Karpas-422 (cell line): ENCODE data around the gene TCL1B. TPM values are rescaled to one million over a fixed set of nuclear protein-coding genes. Genes with fewer than 3 reads are reported as not detected.
A peak's percentile ranks its signal among the peaks of the same experiment; 100 is the strongest.
"Not testable (repeated sequence)": the region's sequence is repeated elsewhere in the genome, so short reads cannot be mapped to it uniquely, and the experiment has no call there.

Experiments
- DNase-seq: peaks from one replicate; pipeline ENCODE4 v3.0.0-alpha.2; 2015
- H2AFZ ChIP-seq: fragments of 200-600 bp; sonication (generic); 2 replicates; pipeline ENCODE4 v1.6.1; 2014; ENCODE audit warnings: antibody characterized with exemption, low read length, mixed read lengths
- H3K27ac ChIP-seq: fragments of 200-600 bp; sonication (generic); 2 replicates; pipeline ENCODE4 v1.5.1; 2014; ENCODE audit warnings: mild to moderate bottlenecking, low read length, moderate library complexity
- H3K27me3 ChIP-seq: fragments of 200-600 bp; sonication (generic); 2 replicates; pipeline ENCODE4 v1.6.1; 2014; ENCODE audit warnings: low read length, mixed read lengths
- H3K36me3 ChIP-seq: fragments of 200-600 bp; sonication (generic); 2 replicates; pipeline ENCODE4 v1.6.1; 2014; ENCODE audit warnings: low read length, mixed read lengths; ENCODE audit not compliant: insufficient read depth
- H3K4me1 ChIP-seq: fragments of 200-600 bp; sonication (generic); 2 replicates; pipeline ENCODE4 v1.6.1; 2014; ENCODE audit warnings: mild to moderate bottlenecking, low read length, mixed read lengths
- H3K4me2 ChIP-seq: fragments of 200-600 bp; sonication (generic); 2 replicates; pipeline ENCODE4 v1.6.1; 2014; ENCODE audit warnings: low read length, low read depth, mild to moderate bottlenecking; ENCODE audit not compliant: poor library complexity, severe bottlenecking
- H3K4me3 ChIP-seq: fragments of 200-600 bp; sonication (generic); 2 replicates; pipeline ENCODE4 v1.5.1; 2014; ENCODE audit warnings: mild to moderate bottlenecking, antibody characterized with exemption, low read length, mixed read lengths
- H3K79me2 ChIP-seq: fragments of 200-600 bp; sonication (generic); 2 replicates; pipeline ENCODE4 v1.6.1; 2014; ENCODE audit warnings: mild to moderate bottlenecking, low read length, mixed read lengths
- H3K9ac ChIP-seq: fragments of 200-600 bp; sonication (generic); 2 replicates; pipeline ENCODE4 v1.6.0; 2014; ENCODE audit warnings: low read length
- H3K9me2 ChIP-seq: fragments of 200-600 bp; sonication (generic), shearing (Covaris generic); replicated peaks from 2 replicates; pipeline ENCODE4 v1.6.0; 2014; ENCODE audit warnings: mild to moderate bottlenecking, low read length, moderate library complexity; ENCODE audit not compliant: insufficient read depth
- H3K9me3 ChIP-seq: fragments of 300-700, 200-600 bp; sonication (generic); 2 replicates; pipeline ENCODE4 v1.6.1; 2014; ENCODE audit warnings: low read length, mixed read lengths
- H4K20me1 ChIP-seq: fragments of 200-600 bp; sonication (generic); 2 replicates; pipeline ENCODE4 v1.6.1; 2014; ENCODE audit warnings: mild to moderate bottlenecking, antibody characterized with exemption, low read length, low read depth; ENCODE audit not compliant: insufficient read depth
- total RNA-seq: library from RNA; depleted of rRNA; stranded (reverse); fragments of >200 nt; shearing (Covaris generic); gene quantifications from 2 replicates; pipeline ENCODE4 v1.2.3, GENCODE V29; 2014; ENCODE audit warnings: low replicate concordance

TCL1B gene
- total RNA-seq, 1 experiment from 2014 or later: 0.37 TPM

DNA sequence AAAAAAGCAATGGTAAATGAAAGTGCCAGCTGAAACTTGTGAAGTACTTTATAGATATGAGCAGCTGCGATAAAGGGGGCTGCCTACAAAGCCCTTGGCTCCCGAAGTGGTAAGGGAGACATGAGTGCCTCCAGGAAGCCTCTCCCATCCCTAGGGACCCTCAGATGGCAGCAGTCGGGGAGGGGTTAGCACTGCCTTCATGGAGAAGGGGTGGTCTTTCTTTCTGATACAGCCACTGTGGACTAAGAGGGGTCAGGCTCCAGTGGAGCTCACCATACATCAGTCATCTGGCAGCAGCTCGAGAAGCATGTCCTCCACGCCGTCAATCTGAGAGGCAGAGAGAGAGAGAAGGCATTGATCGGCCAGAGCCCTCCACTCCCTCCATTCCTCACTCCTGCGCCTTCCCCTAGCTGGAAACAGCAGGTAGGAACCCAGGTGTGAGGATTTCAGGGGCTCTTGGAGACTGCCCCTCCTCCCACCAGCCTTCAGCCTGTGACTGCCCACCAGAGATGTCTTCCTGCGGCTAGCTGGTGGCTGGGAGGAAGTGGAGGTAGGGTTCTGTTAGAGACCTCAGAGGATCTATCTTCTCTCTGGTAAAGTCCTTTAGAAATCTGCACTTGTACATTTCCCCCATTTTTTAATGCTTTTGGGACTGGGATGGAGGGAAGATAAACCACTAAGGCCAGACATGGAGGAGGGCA lies 25.4 kb downstream of the TCL1B start:
- Histone ChIP-seq H4K20me1 (no peaks in the 10 kb centered on the region), H3K27me3 (no peaks in the 10 kb centered on the region), H3K79me2 (no peaks in the 10 kb centered on the region), H3K36me3 (no peaks in the 10 kb centered on the region), H3K9me3 (no peaks in the 10 kb centered on the region), H3K4me2 (peak overlapping the region; percentile 14), H3K4me1 (peaks cover 26% of the 10 kb centered on the region), H3K4me3 (peak overlapping the region; percentile 6; the same call in 1 of the 2 replicates), H3K9ac (peak overlapping the region; percentile 8; the same call in 1 of the 2 replicates), H3K9me2 (no peaks in the 10 kb centered on the region), H3K27ac (no peak overlapping the region), H2AFZ (no peak overlapping the region)
- no peak for DNase-seq

DNA sequence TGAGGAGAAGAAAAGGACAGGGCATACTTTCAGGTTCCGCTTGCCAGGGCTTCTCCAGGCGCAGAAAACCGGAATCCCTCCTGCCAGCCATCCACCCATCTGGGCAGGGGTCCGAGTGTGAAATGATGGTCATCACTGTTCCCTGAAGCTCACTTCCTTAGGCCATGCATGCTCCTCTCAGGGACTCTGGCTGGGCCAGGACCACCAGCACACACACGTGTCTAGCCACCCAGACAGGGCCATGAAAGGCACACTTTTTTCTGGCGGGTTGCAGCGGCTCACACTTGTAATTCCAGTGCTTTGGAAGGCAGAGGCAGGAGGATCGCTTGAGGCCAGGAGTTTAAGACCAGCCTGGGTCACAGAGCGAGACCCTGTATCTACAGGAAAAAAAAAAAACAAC lies 26.2 kb downstream of the TCL1B start:
- peaks cover 26% of the 10 kb centered on the region for H3K4me1 ChIP-seq

DNA sequence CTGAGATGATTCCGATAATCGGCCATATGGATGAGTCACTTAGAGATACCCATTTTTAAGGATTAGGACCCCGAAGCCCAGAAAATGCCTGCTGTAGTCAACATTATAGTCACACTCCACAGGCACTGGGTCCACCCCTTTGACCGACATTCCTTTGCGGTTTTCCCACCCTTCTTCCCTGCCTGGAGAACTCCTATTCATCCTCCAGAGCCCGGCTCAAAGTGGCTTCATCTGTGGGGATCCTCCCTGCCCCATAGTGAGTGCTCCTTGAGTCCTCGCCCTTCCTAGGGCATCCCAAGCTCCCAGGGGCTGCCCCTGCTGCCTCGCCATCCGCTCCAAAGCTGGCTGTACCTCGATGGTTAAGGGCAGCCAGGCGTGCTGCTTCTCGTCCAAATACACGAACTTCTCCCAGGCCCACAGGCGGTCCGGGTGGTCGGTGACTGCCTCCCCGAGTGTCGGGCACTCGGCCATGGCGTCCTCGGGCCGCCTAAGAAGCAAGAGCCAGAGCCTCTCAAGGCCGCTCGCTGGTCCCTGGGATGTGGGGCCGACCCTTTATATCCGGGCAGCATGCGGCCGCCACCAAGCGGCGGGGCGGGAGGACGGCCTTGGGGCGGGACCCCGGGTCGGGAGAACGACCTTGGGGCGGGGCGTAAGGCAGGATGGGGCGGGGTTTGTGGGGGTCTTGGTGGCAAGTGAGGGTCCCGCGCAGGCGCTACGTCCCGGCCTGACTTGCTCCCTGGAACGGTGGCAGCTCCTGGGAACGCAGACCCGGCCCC lies 27.6 kb downstream of the TCL1B start, which contains the start of gene TCL1A:
TSS of gene TCL1A (minus strand) at position 530 of the 776 bp plus-strand sequence. CDS start at position 471, 59 bp downstream.
- DNase-seq: peak; percentile 70
- Histone ChIP-seq H3K9ac (peak within 1 kb of the TSS; percentile 63), H3K4me3 (peak within 1 kb of the TSS; percentile 55), H3K27ac (no peak within 1 kb of the TSS), H3K27me3 (no peaks in the 10 kb centered on the region), H3K9me2 (no peaks in the 10 kb centered on the region), H3K79me2 (no peaks in the 10 kb centered on the region), H2AFZ (peak within 1 kb of the TSS; percentile 60), H3K36me3 (no peaks in the 10 kb centered on the region), H3K4me2 (peak within 1 kb of the TSS; percentile 53), H3K4me1 (peaks cover 26% of the 10 kb centered on the region), H3K9me3 (no peaks in the 10 kb centered on the region), H4K20me1 (no peaks in the 10 kb centered on the region)

More for the DNA sequence above, 26.2 kb downstream of the TCL1B start:
- Histone ChIP-seq H3K4me3 (peak overlapping the region; percentile 6; the same call in 1 of the 2 replicates), H3K79me2 (no peaks in the 10 kb centered on the region), H3K4me2 (peak overlapping the region; percentile 14), H3K36me3 (no peaks in the 10 kb centered on the region), H3K9me2 (no peaks in the 10 kb centered on the region), H3K27ac (no peak overlapping the region), H3K27me3 (no peaks in the 10 kb centered on the region), H4K20me1 (no peaks in the 10 kb centered on the region), H2AFZ (no peak overlapping the region), H3K9me3 (no peaks in the 10 kb centered on the region), H3K9ac (no peak overlapping the region; the same call in 1 of the 2 replicates)
- DNase-seq: no peak

DNA sequence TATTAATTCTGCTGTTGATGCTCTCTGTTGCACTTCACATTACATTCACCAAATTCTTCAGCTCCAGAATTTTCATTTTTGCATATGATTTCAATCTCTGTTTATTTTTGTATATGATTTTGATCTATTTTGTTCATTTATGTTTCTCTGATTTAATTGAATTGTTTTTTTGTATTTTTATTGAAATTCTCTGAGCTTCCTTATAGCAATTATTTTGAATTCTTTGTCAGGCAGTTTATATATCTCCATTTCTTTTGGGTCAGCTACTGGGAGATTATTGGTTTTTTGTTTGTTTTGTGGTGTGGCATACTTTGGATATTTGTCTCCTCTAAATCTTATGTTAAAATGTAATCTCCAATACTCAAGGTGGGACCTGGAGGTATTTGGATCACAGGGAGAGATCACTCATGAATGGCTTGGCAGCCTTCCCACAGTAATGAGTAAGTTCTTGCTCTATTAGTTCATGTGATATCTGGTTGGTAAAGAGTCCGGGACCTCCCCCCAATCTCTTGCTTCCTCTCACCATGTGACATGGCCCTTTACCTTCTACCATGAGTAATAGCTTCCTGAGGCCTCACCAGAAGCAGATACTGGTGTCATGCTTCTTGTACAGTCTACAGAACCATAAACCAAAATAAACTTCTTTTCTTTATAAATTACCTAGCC lies 36.4 kb downstream of the TCL1B start:
- Histone ChIP-seq H3K9ac (no peak overlapping the region), H3K79me2 (no peaks in the 10 kb centered on the region), H3K36me3 (no peaks in the 10 kb centered on the region), H3K27me3 (no peaks in the 10 kb centered on the region), H3K9me2 (no peaks in the 10 kb centered on the region), H3K4me2 (no peak overlapping the region), H2AFZ (no peak overlapping the region), H4K20me1 (no peaks in the 10 kb centered on the region), H3K4me3 (no peak overlapping the region), H3K9me3 (no peaks in the 10 kb centered on the region; the same call in 1 of the 2 replicates), H3K4me1 (peaks cover 16% of the 10 kb centered on the region), H3K27ac (no peak overlapping the region)
- no peak for DNase-seq

DNA sequence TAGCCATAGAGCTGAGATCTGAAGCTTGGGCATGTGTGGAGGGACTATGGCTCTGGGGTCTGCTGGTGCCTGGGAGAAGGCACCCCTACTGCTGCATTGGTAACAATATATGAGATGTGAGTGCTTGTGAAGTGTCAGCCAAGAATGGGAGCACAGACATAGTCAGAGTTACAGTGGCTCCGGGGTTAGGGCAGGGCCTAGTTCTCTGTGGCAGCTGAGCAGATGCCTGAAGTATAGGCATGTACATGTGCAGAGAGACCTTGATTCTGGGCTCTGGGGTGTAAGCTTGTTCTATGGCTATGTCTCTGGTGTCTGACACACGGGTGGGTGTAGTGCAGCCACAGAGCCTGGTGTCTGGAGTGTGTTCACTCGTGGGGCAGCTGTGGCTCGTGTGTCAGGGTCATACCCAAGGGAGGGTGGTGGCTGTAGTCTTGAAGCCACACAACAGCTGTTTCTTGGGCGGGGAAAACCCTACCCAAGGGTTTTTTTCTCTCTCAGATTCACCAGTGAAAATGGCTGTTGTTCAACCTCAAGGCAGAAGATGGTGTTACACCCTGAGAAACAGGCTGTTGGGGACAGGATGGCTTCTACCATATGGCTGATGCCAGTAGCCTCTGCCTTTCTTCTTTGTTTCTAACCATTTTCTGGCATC lies 39.6 kb downstream of the TCL1B start:
- H2AFZ ChIP-seq: no peak overlapping the region
- no peak overlapping the region for H3K9ac ChIP-seq
- peaks cover 40% of the 10 kb centered on the region for H3K4me1 ChIP-seq
- H3K9me2 ChIP-seq: no peaks in the 10 kb centered on the region
- no peaks in the 10 kb centered on the region for H3K27me3 ChIP-seq
- H3K4me2 ChIP-seq: no peak overlapping the region
- H3K27ac ChIP-seq: no peak overlapping the region
- no peak overlapping the region for H3K4me3 ChIP-seq
- DNase-seq: no peak
- H4K20me1 ChIP-seq: no peaks in the 10 kb centered on the region
- no peaks in the 10 kb centered on the region for H3K36me3 ChIP-seq
- no peaks in the 10 kb centered on the region; the same call in 1 of the 2 replicates for H3K9me3 ChIP-seq
- H3K79me2 ChIP-seq: no peaks in the 10 kb centered on the region

DNA sequence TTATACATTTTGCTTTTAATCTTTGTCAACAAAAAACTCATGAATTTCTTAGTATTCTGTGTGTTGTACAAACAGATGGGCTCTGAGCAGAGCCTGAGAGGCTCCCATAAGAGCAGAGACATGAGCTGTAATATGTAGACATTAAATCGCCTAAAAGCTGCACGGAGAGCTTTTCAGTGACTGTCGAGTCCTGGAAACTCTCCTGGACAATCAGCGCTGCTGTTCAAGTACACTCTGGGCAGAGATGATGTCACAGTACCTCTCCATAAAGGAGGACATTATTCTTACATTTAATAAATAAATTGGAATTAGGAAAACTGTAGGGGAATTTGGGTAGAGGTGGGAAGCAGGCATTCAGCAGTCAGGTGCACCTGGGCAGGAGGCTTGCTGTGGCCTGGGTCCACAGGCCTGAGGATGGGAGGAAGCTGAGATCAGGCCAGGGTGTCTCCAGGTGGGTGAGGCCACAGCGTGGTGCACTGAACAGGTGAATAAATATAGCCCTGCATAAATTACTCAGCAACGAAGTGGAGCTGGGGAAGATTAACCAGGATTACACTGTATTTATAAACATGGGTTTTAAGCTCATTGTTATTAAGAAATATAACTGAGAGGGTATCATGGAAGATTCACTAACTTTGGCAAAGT lies 41.0 kb downstream of the TCL1B start:
- Histone ChIP-seq H4K20me1 (no peaks in the 10 kb centered on the region), H3K27me3 (no peaks in the 10 kb centered on the region), H3K4me2 (peak overlapping the region; percentile 48), H3K9me3 (no peaks in the 10 kb centered on the region; the same call in 1 of the 2 replicates), H3K27ac (no peak overlapping the region), H3K9ac (no peak overlapping the region), H3K79me2 (no peaks in the 10 kb centered on the region), H2AFZ (no peak overlapping the region), H3K36me3 (no peaks in the 10 kb centered on the region), H3K9me2 (no peaks in the 10 kb centered on the region), H3K4me3 (no peak overlapping the region), H3K4me1 (peaks cover 40% of the 10 kb centered on the region)
- no peak for DNase-seq

DNA sequence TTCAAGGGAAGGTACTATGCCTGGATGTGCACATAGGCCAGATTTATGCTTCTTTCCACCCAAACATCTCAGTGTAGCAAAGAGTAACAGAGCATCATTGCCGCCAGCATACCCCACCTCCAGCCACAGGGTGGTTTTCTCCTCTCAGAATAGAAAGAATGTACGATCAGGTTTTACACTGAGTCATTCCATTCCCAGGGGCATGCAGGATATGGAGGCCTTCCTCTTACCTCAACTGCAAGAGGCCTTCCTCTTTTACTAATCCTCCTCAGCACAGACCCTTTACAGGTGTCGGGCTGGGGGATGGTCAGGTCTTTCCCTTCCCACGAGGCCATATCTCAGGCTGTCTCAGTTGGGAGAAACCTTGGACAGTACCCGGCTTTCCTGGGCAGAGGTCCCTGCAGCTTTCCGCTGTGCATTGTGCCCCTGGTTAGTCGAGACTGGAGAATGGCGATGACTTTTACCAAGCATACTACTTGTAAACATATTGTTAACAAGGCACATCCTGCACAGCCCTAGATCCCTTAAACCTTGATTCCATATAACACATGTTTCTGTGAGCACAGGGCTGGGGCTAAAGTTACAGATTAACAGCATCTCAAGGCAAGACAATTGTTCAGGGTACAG lies 43.3 kb downstream of the TCL1B start:
- H3K27me3 ChIP-seq, H3K79me2 ChIP-seq, H3K9me3 ChIP-seq, H3K4me3 ChIP-seq, H3K36me3 ChIP-seq, H3K27ac ChIP-seq, H3K9me2 ChIP-seq, H3K9ac ChIP-seq, H4K20me1 ChIP-seq, H2AFZ ChIP-seq: not testable (repeated sequence)
- H3K4me1 ChIP-seq: peaks cover 40% of the 10 kb centered on the region
- peak; percentile 81 for DNase-seq
- H3K4me2 ChIP-seq: peak overlapping the region; percentile 48
